ENCODE measurements around the gene PEX14.

DNA sequence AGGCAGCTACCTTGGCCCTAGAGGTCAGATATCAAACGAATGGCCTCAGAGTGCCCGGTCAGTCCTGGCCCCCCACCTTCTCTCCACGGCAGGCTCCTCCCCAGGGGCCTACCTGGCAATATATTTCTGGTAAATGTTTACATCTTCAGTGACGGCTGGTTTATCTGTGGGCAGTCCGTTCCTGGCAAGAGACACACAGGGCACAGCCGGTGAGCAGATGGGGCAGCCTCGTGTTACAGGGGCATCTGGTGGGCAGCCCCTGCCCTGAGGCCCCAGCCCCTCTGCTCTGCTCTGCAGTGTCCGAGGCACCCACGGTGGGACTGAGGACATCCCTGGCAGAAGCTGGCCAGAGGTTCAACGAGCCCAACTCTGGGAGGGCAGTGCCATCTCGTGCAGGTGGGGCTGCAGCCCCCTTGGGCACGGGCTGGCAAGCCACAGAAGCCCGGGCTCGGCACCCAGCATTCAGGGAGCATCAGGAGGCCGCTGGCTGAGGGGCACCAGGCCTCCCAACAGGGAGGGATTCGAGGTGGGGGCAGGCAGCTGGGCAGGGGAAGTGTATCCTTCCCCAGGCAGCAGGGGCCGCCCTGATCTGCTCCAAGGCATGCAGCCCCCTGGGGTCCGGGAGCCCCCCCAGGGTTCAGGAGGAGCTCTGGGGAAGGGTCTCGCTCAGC, 183.8 kb downstream of the PEX14 start:
- TF ChIP-seq, protein P1, sequence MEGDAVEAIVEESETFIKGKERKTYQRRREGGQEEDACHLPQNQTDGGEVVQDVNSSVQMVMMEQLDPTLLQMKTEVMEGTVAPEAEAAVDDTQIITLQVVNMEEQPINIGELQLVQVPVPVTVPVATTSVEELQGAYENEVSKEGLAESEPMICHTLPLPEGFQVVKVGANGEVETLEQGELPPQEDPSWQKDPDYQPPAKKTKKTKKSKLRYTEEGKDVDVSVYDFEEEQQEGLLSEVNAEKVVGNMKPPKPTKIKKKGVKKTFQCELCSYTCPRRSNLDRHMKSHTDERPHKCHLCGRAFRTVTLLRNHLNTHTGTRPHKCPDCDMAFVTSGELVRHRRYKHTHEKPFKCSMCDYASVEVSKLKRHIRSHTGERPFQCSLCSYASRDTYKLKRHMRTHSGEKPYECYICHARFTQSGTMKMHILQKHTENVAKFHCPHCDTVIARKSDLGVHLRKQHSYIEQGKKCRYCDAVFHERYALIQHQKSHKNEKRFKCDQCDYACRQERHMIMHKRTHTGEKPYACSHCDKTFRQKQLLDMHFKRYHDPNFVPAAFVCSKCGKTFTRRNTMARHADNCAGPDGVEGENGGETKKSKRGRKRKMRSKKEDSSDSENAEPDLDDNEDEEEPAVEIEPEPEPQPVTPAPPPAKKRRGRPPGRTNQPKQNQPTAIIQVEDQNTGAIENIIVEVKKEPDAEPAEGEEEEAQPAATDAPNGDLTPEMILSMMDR (IDR thresholded peaks at IDR 0.05) = no peak
- TF ChIP-seq POLR2A (IDR thresholded peaks at IDR 0.05) = no peak
